ENCODE data around the gene NPIPB2.

GRCh38 chr16:11915114-11915643, 26.7 kb downstream of the NPIPB2 start:
- TF ChIP-seq CTCF (IDR thresholded peaks at IDR 0.05): no peak
- no peak for TF ChIP-seq POLR2A (IDR thresholded peaks at IDR 0.05)
